K562 (cell line): ENCODE results near the gene ELAVL3. TPM values are rescaled to one million over a fixed set of nuclear protein-coding genes. Genes with fewer than 3 reads are reported as not detected.

Source experiments
- ATAC-seq: fragments of 200-7000 bp; cut with Tn5 transposase; 3 replicates; pipeline ENCODE4 v1.9.1; 2020; ENCODE audit warnings: moderate library complexity
- BruUV-seq: library from RNA; stranded (reverse); fragments of 400-500 nt; replicated peaks from 2 replicates; lab custom pipeline; 2021; lab: Mats Ljungman, UMichigan
- CTCF ChIA-PET: fragments of 300-600 bp; formaldehyde crosslinking; extraction: SDS; loops from one replicate; lab custom pipeline; 2021; ENCODE audit warnings: low intra/inter-chr PET ratio; lab: Yijun Ruan, JAX
- POLR2A ChIA-PET: fragments of 300-600, 350-650 bp; sonication (Branson Sonifier 250); formaldehyde crosslinking; extraction: SDS; loops from one replicate; lab custom pipeline; 2021; ENCODE audit warnings: antibody characterized with exemption, inconsistent platforms; lab: Yijun Ruan, JAX
- DNase-seq, 4 experiments: peaks; one replicate each; pipeline versions ENCODE4 v3.0.0 to v3.0.0-alpha.2; 2011 to 2018; ENCODE audit warnings: low spot score in 3 of 4, mixed read lengths in 3 of 4; ENCODE audit errors: extremely low read depth in 1 of 4
- FAIRE-seq: peaks from 2 replicates; lab custom pipeline; 2011; peaks lifted over from hg19 to GRCh38; lab: Jason Lieb, UNC
- H2AFZ ChIP-seq: 2 replicates; pipeline ENCODE4 v1.6.0; 2011; ENCODE audit warnings: low read depth, low read length, control low read depth, inconsistent platforms
- H3K27ac ChIP-seq: fragments of 200-600 bp; 3 replicates; pipeline ENCODE4 v1.8.0; 2011; ENCODE audit warnings: low read depth, mild to moderate bottlenecking, control low read depth, inconsistent platforms, low read length, moderate library complexity, mixed read lengths; ENCODE audit errors: extremely low read depth
- H3K27me3 ChIP-seq, 2 experiments: fragments of 300-600 bp in 1 of 2; 2 replicates in 1 of 2; 3 replicates in 1 of 2; pipeline versions ENCODE4 v1.6.0 to v1.8.0; 2011; ENCODE audit warnings: inconsistent platforms in 2 of 2, low read length in 2 of 2, mild to moderate bottlenecking in 1 of 2, mixed read lengths in 1 of 2, moderate library complexity in 1 of 2; ENCODE audit not compliant: control insufficient read depth in 2 of 2, insufficient read depth in 2 of 2
- H3K36me3 ChIP-seq: fragments of 300-600 bp; 3 replicates; pipeline ENCODE4 v1.8.0; 2011; ENCODE audit warnings: mild to moderate bottlenecking, low read length, inconsistent platforms; ENCODE audit not compliant: control insufficient read depth, insufficient read depth
- H3K4me1 ChIP-seq, 2 experiments: fragments of 200-600 bp in 1 of 2; replicated peaks in 1 of 2; 2 replicates in 1 of 2; 3 replicates in 1 of 2; pipeline versions ENCODE4 v1.5.1 to v1.8.0; 2011; ENCODE audit warnings: inconsistent platforms in 2 of 2, low read length in 2 of 2, mild to moderate bottlenecking in 1 of 2, mixed read lengths in 1 of 2, moderate library complexity in 1 of 2; ENCODE audit not compliant: control insufficient read depth in 2 of 2, insufficient read depth in 2 of 2
- H3K4me2 ChIP-seq: 2 replicates; pipeline ENCODE4 v1.6.1; 2011; ENCODE audit warnings: low read length, control low read depth, inconsistent platforms, mixed read lengths; ENCODE audit not compliant: insufficient read depth
- H3K4me3 ChIP-seq: fragments of 200-600 bp; sonication (generic), shearing (Covaris generic); 2 replicates; pipeline ENCODE4 v1.5.1; 2016; ENCODE audit warnings: control low read depth, inconsistent platforms
- H3K79me2 ChIP-seq: fragments of 200-600 bp; 3 replicates; pipeline ENCODE4 v1.8.0; 2011; ENCODE audit warnings: low read length, inconsistent platforms; ENCODE audit not compliant: control insufficient read depth, insufficient read depth
- H3K9ac ChIP-seq, 2 experiments: 2 replicates each; pipeline versions ENCODE4 v1.6.0 to v1.6.1; 2011; ENCODE audit warnings: low read depth in 2 of 2, low read length in 2 of 2, control low read depth in 1 of 2, inconsistent platforms in 1 of 2, mild to moderate bottlenecking in 1 of 2, mixed read lengths in 1 of 2; ENCODE audit not compliant: insufficient read depth in 1 of 2
- H3K9me1 ChIP-seq: one replicate; pipeline ENCODE4 v1.6.0; 2011; ENCODE audit warnings: inconsistent platforms, mild to moderate bottlenecking, low read length, moderate library complexity; ENCODE audit not compliant: control insufficient read depth, insufficient read depth
- H3K9me3 ChIP-seq: replicated peaks from 2 replicates; pipeline ENCODE4 v1.5.1; 2011; ENCODE audit warnings: low read depth, low read length, inconsistent platforms; ENCODE audit not compliant: control insufficient read depth, insufficient read depth
- H4K20me1 ChIP-seq: replicated peaks from 2 replicates; pipeline ENCODE4 v1.6.1; 2011; ENCODE audit warnings: low read length, inconsistent platforms, mixed read lengths; ENCODE audit not compliant: control insufficient read depth, insufficient read depth
- DACH1 ChIP-seq: fragments of 450-650 bp; IDR thresholded peaks from 2 replicates; pipeline ENCODE4 v1.6.1; 2018; ENCODE audit not compliant: partially characterized antibody
- GABPA ChIP-seq: fragments of 200-800 bp; sonication (Bioruptor generic); conservative IDR thresholded peaks from 2 replicates; pipeline ENCODE4 v1.6.1; 2016; ENCODE audit warnings: low read depth, missing genetic modification characterization, missing compliant biosample characterization
- HDAC2 ChIP-seq: fragments of 450-650 bp; IDR thresholded peaks from 2 replicates; pipeline ENCODE4 v1.6.1; 2016; ENCODE audit warnings: mild to moderate bottlenecking
- POLR2A ChIP-seq: fragments of 450-650 bp; conservative IDR thresholded peaks from 2 replicates; pipeline ENCODE4 v1.6.1; 2016
- RBBP5 ChIP-seq: fragments of 200-600 bp; sonication (generic); IDR thresholded peaks from 2 replicates; pipeline ENCODE4 v1.6.1; 2012; ENCODE audit warnings: borderline replicate concordance, mild to moderate bottlenecking, low read length, control low read depth, inconsistent platforms; ENCODE audit not compliant: insufficient read depth, poor library complexity, severe bottlenecking
- RBFOX2 ChIP-seq: fragments of 200-400 bp; formaldehyde crosslinking; IDR thresholded peaks from 2 replicates; pipeline ENCODE4 v1.6.1; 2017; ENCODE audit warnings: low read depth, mild to moderate bottlenecking, low read length, moderate library complexity
- RUNX1 ChIP-seq: sonication (generic); IDR thresholded peaks from 2 replicates; pipeline ENCODE4 v1.6.1; 2016; ENCODE audit warnings: antibody characterized with exemption, low read depth
- SAFB ChIP-seq: fragments of 200-400 bp; formaldehyde crosslinking; IDR thresholded peaks from 2 replicates; pipeline ENCODE4 v1.6.1; 2017; ENCODE audit warnings: low read depth, low read length, borderline replicate concordance
- SIN3A ChIP-seq, 2 experiments: fragments of 150-350 bp in 1 of 2; IDR thresholded peaks; 2 replicates each; pipeline ENCODE4 v1.6.1; 2011 to 2016; ENCODE audit warnings: borderline replicate concordance in 2 of 2, low read depth in 2 of 2, low read length in 2 of 2, mild to moderate bottlenecking in 2 of 2, moderate library complexity in 2 of 2; ENCODE audit not compliant: control insufficient read depth in 1 of 2
- TEAD1 ChIP-seq, 2 experiments: fragments of 450-650 bp in 1 of 2; sonication (generic) in 1 of 2; formaldehyde crosslinking; IDR thresholded peaks; 2 replicates each; pipeline versions ENCODE4 v1.4.0 to v1.8.0; 2020 to 2022; ENCODE audit warnings: mild to moderate bottlenecking in 2 of 2, missing genetic modification reagents in 1 of 2
- ZBTB7A ChIP-seq: IDR thresholded peaks from 2 replicates; pipeline ENCODE4 v1.6.1; 2011; ENCODE audit warnings: low read depth, mild to moderate bottlenecking, low read length, moderate library complexity, borderline replicate concordance; ENCODE audit not compliant: control insufficient read depth
- ZFX ChIP-seq: sonication (generic); formaldehyde crosslinking; IDR thresholded peaks from 2 replicates; pipeline ENCODE4 v1.8.0; 2022; ENCODE audit warnings: mild to moderate bottlenecking, missing genetic modification reagents, moderate library complexity
- WGBS: fragments of 100-300 bp; shearing (Covaris generic); methylation state at CpG from one replicate; pipeline ENCODE4 v1.1.6; 2016; ENCODE audit warnings: low coverage, mixed read lengths; ENCODE audit not compliant: insufficient coverage; ENCODE audit errors: missing lambda C conversion rate; 5-methylcytosine and 5-hydroxymethylcytosine counted together
- in situ Hi-C: fragments of 300-500 bp; cut with MboI; formaldehyde crosslinking; loops from 4 replicates; pipeline ENCODE4 v1.15.0; 2018; ENCODE audit warnings: inconsistent platforms, mixed read lengths
- intact Hi-C: fragments of 100-400 bp; cut with micrococcal nuclease; formaldehyde crosslinking; loops from 2 replicates; pipeline ENCODE4 v1.14.2; 2022
- polyA plus RNA-seq, 8 experiments: library from polyadenylated mRNA; depleted of rRNA in 4 of 8; stranded (reverse) in 5 of 8; unstranded in 3 of 8; fragments of >200 nt; fragmentation: Nextera tagmentation in 2 of 8; fragmentation: Illumina TruSeq in 1 of 8; extraction: Ambion mirVana in 2 of 8; extraction: Trizol in 1 of 8; gene quantifications; 2 replicates each; pipeline versions ENCODE4 v1.2.1 to v1.2.3, GENCODE V29; 2011 to 2014; ENCODE audit warnings: inconsistent platforms in 1 of 8, missing spikeins in 1 of 8
- total RNA-seq, 7 experiments: library from RNA; depleted of rRNA in 6 of 7; stranded (reverse); fragments of >200 nt in 6 of 7; fragmentation: Illumina TruSeq in 2 of 7; extraction: Trizol in 2 of 7; gene quantifications; 2 replicates each; pipeline versions ENCODE4 v1.2.1 to v1.2.3, GENCODE V29; 2011 to 2021; ENCODE audit warnings: low replicate concordance in 1 of 7
- TF ChIP-seq, protein P1 (sequence below): fragments of 450-650 bp; IDR thresholded peaks from 2 replicates; pipeline ENCODE4 v1.6.1; 2018; ENCODE audit not compliant: partially characterized antibody
- TF ChIP-seq, protein P2 (sequence below), 2 experiments: IDR thresholded peaks; 2 replicates each; pipeline ENCODE4 v1.6.1; 2012; ENCODE audit warnings: improper control_type of control experiment in 2 of 2, low read depth in 2 of 2, low read length in 2 of 2, borderline replicate concordance in 1 of 2
- TF ChIP-seq, protein P3 (sequence below): sonication (generic); formaldehyde crosslinking; IDR thresholded peaks from 2 replicates; pipeline ENCODE4 v1.9.0; 2022; ENCODE audit warnings: mild to moderate bottlenecking, missing genetic modification reagents

The ELAVL3 gene
- total and polyA plus RNA-seq, 9 of the 15 experiments (the other 6 are each of a cell fraction or from before 2014, with no cell fraction given), result not detected

DNA sequence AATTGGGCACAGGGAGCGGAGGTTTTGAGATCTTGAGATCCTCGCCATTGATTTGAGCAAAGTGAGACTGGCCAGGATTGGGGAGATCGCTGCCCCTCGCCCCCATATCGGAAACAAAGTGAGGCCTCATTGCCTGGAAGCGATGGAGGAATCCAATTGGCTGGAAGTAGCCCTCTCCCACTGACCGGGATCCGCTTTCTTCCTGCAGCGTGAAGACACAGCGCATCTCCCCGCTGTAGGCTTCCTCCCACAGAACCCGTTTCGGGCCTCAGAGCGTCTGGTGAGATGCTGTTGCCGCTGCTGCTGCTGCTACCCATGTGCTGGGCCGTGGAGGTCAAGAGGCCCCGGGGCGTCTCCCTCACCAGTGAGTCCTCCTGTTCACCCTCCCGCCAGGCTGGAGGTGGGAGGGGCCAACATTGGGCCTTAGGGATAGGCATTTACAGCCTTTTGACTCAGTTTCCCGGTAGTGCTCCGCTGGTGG is 45.0 kb downstream of the ELAVL3 start:
- intact Hi-C loops, result loop anchor here (1.0 to 2.0 kb wide), 2 partner anchors 52 to 61 kb away; partner anchors contain the start of genes EPOR and SWSAP1
- peaks cover 5% of the 10 kb centered on the region for H3K9me1 ChIP-seq
- peaks cover 40% of the 10 kb centered on the region for H3K36me3 ChIP-seq
- H4K20me1 ChIP-seq, result no peaks in the 10 kb centered on the region
- H3K79me2 ChIP-seq, result peaks cover 20% of the 10 kb centered on the region
- TSS peak; percentile 84 for BruUV-seq
- peak overlapping the region; percentile 92 for H3K4me2 ChIP-seq
- H2AFZ ChIP-seq, result peak overlapping the region; percentile 98
- H3K4me3 ChIP-seq, result peak overlapping the region; percentile 65
- ChIA-PET CTCF (no interaction called here), POLR2A (interaction anchor here (0.5 to 1.4 kb wide), 9 partner anchors 23 to 301 kb away, joined by 3 to 6 read pairs (median 3); partner anchors contain the start of gene ELOF1)
- no peak for FAIRE-seq
- in situ Hi-C loops, result loop anchor here (5.0 kb wide), 1 partner anchor 139 kb away; the partner anchor contains the start of gene TSPAN16
- 3% methylated on average over 21 of the region's 21 CpGs for WGBS
- peak overlapping the region; percentile 63 for H3K27ac ChIP-seq
- H3K9ac ChIP-seq, result peak overlapping the region; percentile 67 to 96
- H3K27me3 ChIP-seq, result no peaks in the 10 kb centered on the region
- H3K4me1 ChIP-seq, result peaks cover 11 to 22% of the 10 kb centered on the region in 2 experiments; a peak in 4 of 5 replicates
- peak; percentile 54 to 72 (median 70) for DNase-seq
- ATAC-seq, result peak; percentile 13
- no peaks in the 10 kb centered on the region for H3K9me3 ChIP-seq
- no peak for TF ChIP-seq ZBTB7A
- TF ChIP-seq DACH1, result no peak
- TF ChIP-seq POLR2A, result peak; percentile 32; the same call in 1 of the 2 replicates
- TF ChIP-seq GABPA (tag), result peak; percentile 83; the same call in 1 of the 2 replicates
- TF ChIP-seq, protein P1, sequence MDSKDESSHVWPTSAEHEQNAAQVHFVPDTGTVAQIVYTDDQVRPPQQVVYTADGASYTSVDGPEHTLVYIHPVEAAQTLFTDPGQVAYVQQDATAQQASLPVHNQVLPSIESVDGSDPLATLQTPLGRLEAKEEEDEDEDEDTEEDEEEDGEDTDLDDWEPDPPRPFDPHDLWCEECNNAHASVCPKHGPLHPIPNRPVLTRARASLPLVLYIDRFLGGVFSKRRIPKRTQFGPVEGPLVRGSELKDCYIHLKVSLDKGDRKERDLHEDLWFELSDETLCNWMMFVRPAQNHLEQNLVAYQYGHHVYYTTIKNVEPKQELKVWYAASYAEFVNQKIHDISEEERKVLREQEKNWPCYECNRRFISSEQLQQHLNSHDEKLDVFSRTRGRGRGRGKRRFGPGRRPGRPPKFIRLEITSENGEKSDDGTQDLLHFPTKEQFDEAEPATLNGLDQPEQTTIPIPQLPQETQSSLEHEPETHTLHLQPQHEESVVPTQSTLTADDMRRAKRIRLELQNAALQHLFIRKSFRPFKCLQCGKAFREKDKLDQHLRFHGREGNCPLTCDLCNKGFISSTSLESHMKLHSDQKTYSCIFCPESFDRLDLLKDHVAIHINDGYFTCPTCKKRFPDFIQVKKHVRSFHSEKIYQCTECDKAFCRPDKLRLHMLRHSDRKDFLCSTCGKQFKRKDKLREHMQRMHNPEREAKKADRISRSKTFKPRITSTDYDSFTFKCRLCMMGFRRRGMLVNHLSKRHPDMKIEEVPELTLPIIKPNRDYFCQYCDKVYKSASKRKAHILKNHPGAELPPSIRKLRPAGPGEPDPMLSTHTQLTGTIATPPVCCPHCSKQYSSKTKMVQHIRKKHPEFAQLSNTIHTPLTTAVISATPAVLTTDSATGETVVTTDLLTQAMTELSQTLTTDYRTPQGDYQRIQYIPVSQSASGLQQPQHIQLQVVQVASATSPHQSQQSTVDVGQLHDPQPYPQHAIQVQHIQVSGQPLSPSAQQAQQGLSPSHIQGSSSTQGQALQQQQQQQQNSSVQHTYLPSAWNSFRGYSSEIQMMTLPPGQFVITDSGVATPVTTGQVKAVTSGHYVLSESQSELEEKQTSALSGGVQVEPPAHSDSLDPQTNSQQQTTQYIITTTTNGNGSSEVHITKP, result no peak
- TF ChIP-seq, protein P2, sequence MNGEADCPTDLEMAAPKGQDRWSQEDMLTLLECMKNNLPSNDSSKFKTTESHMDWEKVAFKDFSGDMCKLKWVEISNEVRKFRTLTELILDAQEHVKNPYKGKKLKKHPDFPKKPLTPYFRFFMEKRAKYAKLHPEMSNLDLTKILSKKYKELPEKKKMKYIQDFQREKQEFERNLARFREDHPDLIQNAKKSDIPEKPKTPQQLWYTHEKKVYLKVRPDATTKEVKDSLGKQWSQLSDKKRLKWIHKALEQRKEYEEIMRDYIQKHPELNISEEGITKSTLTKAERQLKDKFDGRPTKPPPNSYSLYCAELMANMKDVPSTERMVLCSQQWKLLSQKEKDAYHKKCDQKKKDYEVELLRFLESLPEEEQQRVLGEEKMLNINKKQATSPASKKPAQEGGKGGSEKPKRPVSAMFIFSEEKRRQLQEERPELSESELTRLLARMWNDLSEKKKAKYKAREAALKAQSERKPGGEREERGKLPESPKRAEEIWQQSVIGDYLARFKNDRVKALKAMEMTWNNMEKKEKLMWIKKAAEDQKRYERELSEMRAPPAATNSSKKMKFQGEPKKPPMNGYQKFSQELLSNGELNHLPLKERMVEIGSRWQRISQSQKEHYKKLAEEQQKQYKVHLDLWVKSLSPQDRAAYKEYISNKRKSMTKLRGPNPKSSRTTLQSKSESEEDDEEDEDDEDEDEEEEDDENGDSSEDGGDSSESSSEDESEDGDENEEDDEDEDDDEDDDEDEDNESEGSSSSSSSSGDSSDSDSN (IDR thresholded peaks at IDR 0.05; ENCODE audit: borderline replicate concordance in 1 of 2, low read depth in 2 of 2, low read length in 2 of 2), result 0 out of 4 replicates have a peak, but pooled peaks of 1 of the 2 experiments have one; percentile 20
- TF ChIP-seq RBFOX2, result peak; percentile 8
- 0 out of 2 replicates have a peak, but pooled peaks have one; percentile 9 for TF ChIP-seq HDAC2
- 0 out of 4 replicates have a peak, but pooled peaks of 1 of the 2 experiments have one; percentile 47 for TF ChIP-seq SIN3A (IDR thresholded peaks at IDR 0.05; ENCODE audit: borderline replicate concordance in 2 of 2, control insufficient read depth in 1 of 2, low read depth in 2 of 2, low read length in 2 of 2)
- peak; percentile 40 for TF ChIP-seq ZFX (CRISPR knock-in tag)
- TF ChIP-seq TEAD1 (CRISPR knock-in tag; IDR thresholded peaks at IDR 0.05), result no peak
- TF ChIP-seq SAFB, result no peak
- 0 out of 2 replicates have a peak, but pooled peaks have one; percentile 29 for TF ChIP-seq RUNX1
- TF ChIP-seq, protein P3, sequence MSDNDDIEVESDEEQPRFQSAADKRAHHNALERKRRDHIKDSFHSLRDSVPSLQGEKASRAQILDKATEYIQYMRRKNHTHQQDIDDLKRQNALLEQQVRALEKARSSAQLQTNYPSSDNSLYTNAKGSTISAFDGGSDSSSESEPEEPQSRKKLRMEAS (CRISPR knock-in tag), result peak; percentile 6; the same call in 1 of the 2 replicates
- peak; percentile 4 for TF ChIP-seq RBBP5
